Measurements from ENCODE around the gene XYLB.

XYLB gene

DNA sequence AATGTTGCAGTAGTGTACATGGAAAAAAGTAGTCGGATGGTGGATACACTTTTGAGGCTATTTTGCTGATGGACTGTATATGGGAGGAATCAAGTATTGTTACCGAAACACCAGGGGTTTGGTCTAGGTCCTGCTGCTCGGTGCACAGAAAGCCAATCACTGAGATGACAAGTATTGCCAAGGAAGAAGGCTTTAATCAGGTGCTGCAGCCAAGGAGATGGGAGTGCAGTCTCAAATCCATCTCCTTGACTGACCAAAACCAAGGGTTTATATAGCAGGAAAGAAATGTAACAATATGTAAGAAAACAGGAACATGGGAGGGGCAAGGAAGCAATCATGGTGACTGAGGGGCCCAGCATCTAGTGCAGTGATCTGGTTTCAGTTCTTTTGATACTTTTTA is 104.3 kb downstream of the XYLB start:
- FAIRE-seq = no peak
- TF ChIP-seq POLR2A (IDR thresholded peaks at IDR 0.05; ENCODE audit: low read depth, low read length) (no peak), POU2F2 (IDR thresholded peaks at IDR 0.05; ENCODE audit: low read depth, low read length) (no peak), SPI1 (IDR thresholded peaks at IDR 0.05; ENCODE audit: low read depth, low read length) (no peak), TAF1 (IDR thresholded peaks at IDR 0.05; ENCODE audit: low read depth, low read length) (no peak), PAX5 (IDR thresholded peaks at IDR 0.05; ENCODE audit: insufficient read depth, low read length, severe bottlenecking) (no peak), POLR2AphosphoS5 (IDR thresholded peaks at IDR 0.05; ENCODE audit: low read depth, low read length) (no peak)
- no peak for DNase-seq (ENCODE audit: insufficient read length, low spot score)

DNA sequence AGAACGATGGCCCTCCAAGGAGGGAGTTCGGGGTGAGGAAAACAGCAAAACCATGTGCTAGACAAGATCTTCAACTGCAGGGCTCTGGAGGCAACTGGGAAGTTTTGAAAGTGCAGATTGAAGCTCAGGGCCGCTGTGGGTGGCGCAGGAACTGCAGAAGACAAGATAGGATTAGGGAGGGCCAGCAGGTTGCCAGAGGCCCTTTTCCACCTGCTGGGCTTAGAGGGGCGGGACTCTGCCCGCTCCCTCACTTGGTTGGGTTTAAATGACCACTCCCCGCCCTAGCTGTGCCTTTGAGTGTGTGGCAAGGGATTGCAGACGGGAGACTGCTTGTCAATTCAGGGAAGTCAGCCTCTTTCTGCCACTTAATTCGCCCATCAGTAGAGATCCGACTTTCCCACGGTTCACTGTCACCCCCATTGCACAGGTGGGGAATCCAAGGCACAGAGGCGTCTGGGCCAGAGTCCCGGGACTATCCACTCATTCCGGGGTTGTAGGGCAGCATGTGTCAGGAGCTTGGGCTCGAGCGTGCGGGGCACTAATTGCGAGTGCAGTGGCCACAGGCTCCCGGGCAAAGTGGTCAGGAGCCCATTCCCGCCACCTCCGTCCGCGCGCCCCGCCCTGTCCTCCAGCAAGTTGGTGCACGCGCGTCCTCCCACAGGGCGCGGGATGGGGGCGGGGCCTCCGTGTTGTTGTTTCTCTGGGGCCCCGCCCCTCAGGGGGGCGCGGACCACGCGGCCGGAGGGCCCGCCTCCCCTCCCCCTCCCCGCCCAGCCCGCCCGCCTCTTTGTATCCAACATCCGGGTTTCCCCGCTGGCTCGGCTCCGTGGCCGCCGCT is 106.7 kb downstream of the XYLB start, which contains the start of gene ACVR2B:
ACVR2B (plus strand) TSS at position 816 of the 838 bp plus-strand sequence. CDS start 433 bp downstream, outside the sequence.
- no peak for FAIRE-seq
- TF ChIP-seq POLR2AphosphoS5 (IDR thresholded peaks at IDR 0.05; ENCODE audit: low read depth, low read length) = no peak
- no peak for TF ChIP-seq PAX5 (IDR thresholded peaks at IDR 0.05; ENCODE audit: insufficient read depth, low read length, severe bottlenecking)
- TF ChIP-seq TAF1 (IDR thresholded peaks at IDR 0.05; ENCODE audit: low read depth, low read length) = peak; percentile 49; the same call in 1 of the 2 replicates
- no peak for TF ChIP-seq SPI1 (IDR thresholded peaks at IDR 0.05; ENCODE audit: low read depth, low read length)
- no peak for TF ChIP-seq POLR2A (IDR thresholded peaks at IDR 0.05; ENCODE audit: low read depth, low read length)
- DNase-seq (ENCODE audit: insufficient read length, low spot score) = peak; percentile 78

DNA sequence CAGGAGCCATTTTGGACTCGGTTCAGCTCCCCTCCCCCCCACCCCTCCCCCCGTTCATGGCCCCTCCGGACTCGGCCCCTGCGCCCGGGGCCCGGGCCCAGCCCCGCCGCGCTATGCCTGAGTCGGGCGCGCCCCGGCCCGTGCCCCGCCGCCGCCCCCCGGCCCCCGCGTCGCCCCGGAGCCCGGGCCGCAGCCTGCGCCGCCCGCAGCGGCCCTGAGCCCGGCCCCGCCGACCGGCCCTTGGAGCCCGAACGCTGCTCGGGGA is 107.3 kb downstream of the XYLB start:
- TF ChIP-seq POLR2AphosphoS5 (IDR thresholded peaks at IDR 0.05; ENCODE audit: low read depth, low read length) (no peak), TAF1 (IDR thresholded peaks at IDR 0.05; ENCODE audit: low read depth, low read length) (no peak), PAX5 (IDR thresholded peaks at IDR 0.05; ENCODE audit: insufficient read depth, low read length, severe bottlenecking) (no peak), POU2F2 (IDR thresholded peaks at IDR 0.05; ENCODE audit: low read depth, low read length) (no peak), SPI1 (IDR thresholded peaks at IDR 0.05; ENCODE audit: low read depth, low read length) (no peak), POLR2A (IDR thresholded peaks at IDR 0.05; ENCODE audit: low read depth, low read length) (no peak)
- no peak for DNase-seq (ENCODE audit: insufficient read length, low spot score)
- no peak for FAIRE-seq

DNA sequence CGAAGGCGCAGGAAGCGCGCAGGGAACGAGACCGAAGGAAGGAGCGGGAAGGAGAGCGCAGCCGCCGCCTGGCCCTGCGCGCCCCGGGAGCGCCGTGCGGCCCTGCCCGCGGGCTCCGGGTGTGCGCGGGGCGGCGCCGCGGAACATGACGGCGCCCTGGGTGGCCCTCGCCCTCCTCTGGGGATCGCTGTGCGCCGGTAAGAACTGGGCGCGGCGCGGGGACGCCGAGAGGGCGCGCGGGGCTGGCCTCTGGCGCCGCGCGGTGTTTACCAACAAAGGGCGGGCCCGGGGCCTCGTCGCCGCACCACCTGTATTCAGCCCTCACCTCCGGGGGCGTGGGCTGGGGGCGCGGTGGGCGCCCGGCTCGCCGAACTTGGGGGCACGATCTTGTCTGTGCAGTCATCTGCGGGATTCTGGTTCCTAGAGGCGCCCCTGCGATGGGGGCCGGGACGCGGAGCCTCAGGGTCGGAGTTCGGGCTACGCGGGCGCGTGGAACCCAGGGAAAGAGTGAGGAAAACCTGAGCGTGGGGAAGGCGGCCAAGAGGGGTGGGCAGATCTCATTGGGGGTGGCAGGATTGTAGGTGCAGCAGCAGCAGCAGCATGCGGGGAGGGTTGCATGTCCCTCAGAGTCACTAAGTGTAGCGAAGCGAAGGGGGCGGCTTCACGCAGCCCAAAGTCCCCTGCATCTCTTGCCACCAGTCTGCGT is 107.7 kb downstream of the XYLB start:
- FAIRE-seq (no peak), DNase-seq (ENCODE audit: insufficient read length, low spot score) (peak; percentile 60)
- TF ChIP-seq POLR2AphosphoS5 (IDR thresholded peaks at IDR 0.05; ENCODE audit: low read depth, low read length) (no peak), POU2F2 (IDR thresholded peaks at IDR 0.05; ENCODE audit: low read depth, low read length) (no peak), POLR2A (IDR thresholded peaks at IDR 0.05; ENCODE audit: low read depth, low read length) (no peak), SPI1 (IDR thresholded peaks at IDR 0.05; ENCODE audit: low read depth, low read length) (no peak), TAF1 (IDR thresholded peaks at IDR 0.05; ENCODE audit: low read depth, low read length) (no peak), PAX5 (IDR thresholded peaks at IDR 0.05; ENCODE audit: insufficient read depth, low read length, severe bottlenecking) (no peak)

DNA sequence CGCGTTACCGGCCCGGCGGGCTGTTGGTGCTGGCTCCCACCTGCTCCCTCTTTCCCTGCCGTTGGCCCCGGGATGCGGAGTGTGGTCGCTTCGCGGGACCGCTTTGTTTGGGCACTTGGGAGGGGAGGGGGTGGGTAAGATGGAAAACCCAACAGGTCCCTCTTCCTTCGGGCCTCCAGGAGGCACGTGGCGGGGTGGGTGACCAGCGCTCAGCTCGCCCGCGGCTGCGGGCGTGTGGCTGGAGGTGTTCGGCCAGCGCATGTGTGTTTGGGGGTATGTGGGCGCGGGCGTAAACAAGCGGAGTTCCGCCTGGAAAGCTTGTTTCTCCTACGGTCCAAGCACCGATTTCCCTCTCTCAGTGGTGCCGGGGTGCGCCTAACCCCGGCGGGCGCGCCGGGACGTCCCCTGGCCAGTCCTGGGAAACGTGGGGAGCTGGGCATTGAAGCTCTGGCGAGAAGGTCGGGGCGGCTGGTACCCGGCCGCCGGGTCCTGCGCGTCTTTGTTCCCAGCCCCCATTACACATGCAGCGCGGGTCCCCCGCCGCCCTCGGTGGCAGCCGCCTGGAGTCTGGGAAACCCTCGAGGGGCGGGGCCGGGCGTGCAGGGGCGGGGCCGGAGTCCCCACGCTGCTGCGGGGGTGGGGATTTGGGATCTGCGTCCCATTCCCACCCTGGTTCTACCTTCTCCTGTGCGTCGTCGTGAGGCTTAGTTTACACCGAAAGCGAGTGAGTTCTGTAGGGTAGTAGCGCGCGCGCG is 108.5 kb downstream of the XYLB start:
- peak; percentile 46 for DNase-seq (ENCODE audit: insufficient read length, low spot score)
- TF ChIP-seq SPI1 (IDR thresholded peaks at IDR 0.05; ENCODE audit: low read depth, low read length) (no peak), POLR2AphosphoS5 (IDR thresholded peaks at IDR 0.05; ENCODE audit: low read depth, low read length) (no peak), PAX5 (IDR thresholded peaks at IDR 0.05; ENCODE audit: insufficient read depth, low read length, severe bottlenecking) (no peak), POLR2A (IDR thresholded peaks at IDR 0.05; ENCODE audit: low read depth, low read length) (no peak), TAF1 (IDR thresholded peaks at IDR 0.05; ENCODE audit: low read depth, low read length) (no peak), POU2F2 (IDR thresholded peaks at IDR 0.05; ENCODE audit: low read depth, low read length) (no peak)
- FAIRE-seq = no peak

DNA sequence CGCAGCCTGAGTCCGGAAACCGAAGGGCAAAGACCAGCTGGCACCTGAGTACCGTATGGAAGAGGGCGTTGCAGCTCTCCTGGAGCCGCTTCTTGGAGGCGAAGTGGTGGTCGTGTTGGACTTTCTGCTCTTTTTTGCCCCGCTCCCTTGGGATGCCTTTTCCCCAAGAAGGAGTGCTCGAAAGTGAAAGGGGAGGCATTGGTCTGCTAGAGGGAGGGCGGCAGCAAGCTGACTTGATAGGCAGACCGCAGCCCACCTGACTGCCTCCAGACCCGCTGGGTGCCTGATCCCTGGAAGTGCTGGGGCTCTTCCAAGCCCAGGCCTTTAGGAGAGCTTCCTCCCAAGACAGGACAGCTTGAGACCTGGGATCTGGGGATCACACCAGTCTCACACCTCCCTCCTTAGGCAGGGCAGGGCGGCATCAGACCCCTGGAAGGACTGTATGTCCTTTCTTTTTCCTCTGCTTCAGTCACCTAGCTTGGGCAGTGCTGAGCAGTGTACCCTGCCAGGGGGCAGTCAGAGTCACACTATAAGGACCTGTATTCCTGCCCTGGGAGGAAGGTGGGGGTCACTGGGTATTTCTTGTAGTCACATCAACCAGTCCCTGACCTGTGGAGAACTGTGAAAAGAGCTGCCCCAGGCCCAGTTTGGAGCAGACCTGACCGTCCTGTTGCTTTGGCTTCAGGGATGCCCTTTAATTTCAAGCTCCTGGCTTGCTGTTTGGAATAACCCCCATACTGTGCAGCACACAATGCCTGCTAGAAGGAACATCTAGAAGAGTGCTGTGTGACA is 109.2 kb downstream of the XYLB start:
- no peak for TF ChIP-seq TAF1 (IDR thresholded peaks at IDR 0.05; ENCODE audit: low read depth, low read length)
- DNase-seq (ENCODE audit: insufficient read length, low spot score) = no peak
- FAIRE-seq = no peak

DNA sequence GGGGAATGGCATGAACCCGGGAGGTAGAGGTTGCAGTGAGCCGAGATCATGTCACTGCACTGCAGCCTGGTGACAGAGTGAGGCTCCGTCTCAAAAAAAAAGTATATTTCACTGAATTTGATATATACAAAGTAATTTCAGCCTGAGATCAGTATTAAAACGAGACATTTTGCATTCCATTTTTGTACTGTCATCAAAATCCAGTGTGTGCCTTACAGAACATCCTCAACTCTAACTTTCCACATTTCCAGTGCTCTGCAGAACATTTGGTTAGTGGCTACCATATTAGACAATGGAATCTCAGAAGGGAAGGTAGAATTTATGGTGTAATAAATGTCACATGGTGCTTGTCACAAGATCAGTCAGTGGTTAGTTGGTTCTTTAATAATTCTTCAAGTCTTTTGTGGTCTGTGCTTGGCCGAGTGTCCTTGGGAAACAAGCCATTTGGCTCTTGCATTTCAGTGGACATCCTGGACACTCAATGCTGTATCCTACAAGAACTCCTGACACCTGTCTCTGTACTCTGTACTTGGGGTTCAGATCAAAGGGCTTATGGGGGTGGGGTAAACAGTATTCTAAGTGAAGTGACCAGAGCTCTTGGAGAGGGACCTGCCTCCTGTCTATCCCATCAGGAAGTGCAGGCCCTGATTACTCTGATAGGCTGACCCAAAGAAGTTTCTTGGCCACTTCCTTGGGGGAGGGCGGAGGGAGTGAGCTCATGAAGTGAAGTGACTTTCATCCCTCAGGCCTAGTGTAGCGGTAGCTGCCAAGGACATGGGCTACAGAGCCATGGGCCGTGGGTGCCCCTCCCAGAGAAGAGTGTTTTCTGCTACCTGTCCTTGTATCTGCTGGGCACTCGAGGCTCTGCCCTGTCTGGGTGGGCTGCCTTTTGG is 110.8 kb downstream of the XYLB start:
- FAIRE-seq = no peak
- no peak for DNase-seq (ENCODE audit: insufficient read length, low spot score)
- TF ChIP-seq POLR2AphosphoS5 (IDR thresholded peaks at IDR 0.05; ENCODE audit: low read depth, low read length) (no peak), SPI1 (IDR thresholded peaks at IDR 0.05; ENCODE audit: low read depth, low read length) (no peak), TAF1 (IDR thresholded peaks at IDR 0.05; ENCODE audit: low read depth, low read length) (no peak), PAX5 (IDR thresholded peaks at IDR 0.05; ENCODE audit: insufficient read depth, low read length, severe bottlenecking) (no peak), POU2F2 (IDR thresholded peaks at IDR 0.05; ENCODE audit: low read depth, low read length) (no peak), POLR2A (IDR thresholded peaks at IDR 0.05; ENCODE audit: low read depth, low read length) (no peak)

Measured in GM12891 (cell line).